ENCODE results near the gene GPR183.

The GPR183 gene

GRCh38 chr13:99290894-99291293 lies 16.3 kb downstream of the GPR183 start:
- DNase-seq (ENCODE audit: extremely low spot score), result no peak
- ChIA-PET CTCF (no interaction called here), POLR2A (no interaction called here)
- no peak for TF ChIP-seq ARNT (IDR thresholded peaks at IDR 0.05)
- TF ChIP-seq SUZ12 (IDR thresholded peaks at IDR 0.05), result no peak
- TF ChIP-seq HDGF (IDR thresholded peaks at IDR 0.05; ENCODE audit: borderline replicate concordance), result no peak
- no peak for TF ChIP-seq NFRKB (IDR thresholded peaks at IDR 0.05)
- no peak for TF ChIP-seq FOXA1 (IDR thresholded peaks at IDR 0.05)
- no peak for TF ChIP-seq FOXM1 (IDR thresholded peaks at IDR 0.05; ENCODE audit: borderline replicate concordance)
- no peak for TF ChIP-seq SP1 (IDR thresholded peaks at IDR 0.05)

- TF ChIP-seq LEF1 (IDR thresholded peaks at IDR 0.05; ENCODE audit: borderline replicate concordance), result no peak
- no peak for TF ChIP-seq HDGF (IDR thresholded peaks at IDR 0.05; ENCODE audit: borderline replicate concordance)
- TF ChIP-seq ZNF384 (IDR thresholded peaks at IDR 0.05), result no peak
- no peak for TF ChIP-seq CTBP1 (IDR thresholded peaks at IDR 0.05; ENCODE audit: borderline replicate concordance)
- no peak for DNase-seq (ENCODE audit: extremely low spot score)
- POLR2A ChIA-PET, result no interaction called here
- CTCF ChIA-PET, result no interaction called here
These were observed 17.4 kb downstream of the GPR183 start for GRCh38 chr13:99289674-99290337.

GRCh38 chr13:99289271-99289670 lies 17.9 kb downstream of the GPR183 start:
- CTCF ChIA-PET, result no interaction called here
- POLR2A ChIA-PET, result no interaction called here
- TF ChIP-seq ZNF384 (IDR thresholded peaks at IDR 0.05) (no peak), NFRKB (IDR thresholded peaks at IDR 0.05) (no peak), FOXM1 (IDR thresholded peaks at IDR 0.05; ENCODE audit: borderline replicate concordance) (no peak), PKNOX1 (IDR thresholded peaks at IDR 0.05) (no peak), HDGF (IDR thresholded peaks at IDR 0.05; ENCODE audit: borderline replicate concordance) (no peak), CTBP1 (IDR thresholded peaks at IDR 0.05; ENCODE audit: borderline replicate concordance) (no peak), ARNT (IDR thresholded peaks at IDR 0.05) (no peak), L3MBTL2 (conservative IDR thresholded peaks at IDR 0.05) (no peak), BHLHE40 (IDR thresholded peaks at IDR 0.05; ENCODE audit: borderline replicate concordance) (no peak), FOXK2 (IDR thresholded peaks at IDR 0.05) (no peak), SP1 (IDR thresholded peaks at IDR 0.05) (no peak), LEF1 (IDR thresholded peaks at IDR 0.05; ENCODE audit: borderline replicate concordance) (no peak)
- DNase-seq (ENCODE audit: extremely low spot score), result no peak

GRCh38 chr13:99288089-99288488 lies 19.1 kb downstream of the GPR183 start:
- ChIA-PET POLR2A (no interaction called here), CTCF (no interaction called here)
- no peak for DNase-seq (ENCODE audit: extremely low spot score)
- no peak for TF ChIP-seq BHLHE40 (IDR thresholded peaks at IDR 0.05; ENCODE audit: borderline replicate concordance)
- TF ChIP-seq FOXA1 (IDR thresholded peaks at IDR 0.05), result no peak
- TF ChIP-seq PKNOX1 (IDR thresholded peaks at IDR 0.05), result no peak
- TF ChIP-seq SUZ12 (IDR thresholded peaks at IDR 0.05), result no peak
- TF ChIP-seq FOXK2 (IDR thresholded peaks at IDR 0.05), result no peak
- no peak for TF ChIP-seq L3MBTL2 (conservative IDR thresholded peaks at IDR 0.05)
- no peak for TF ChIP-seq SP1 (IDR thresholded peaks at IDR 0.05)
- no peak for TF ChIP-seq ARNT (IDR thresholded peaks at IDR 0.05)
- TF ChIP-seq TARDBP (IDR thresholded peaks at IDR 0.05), result no peak
- TF ChIP-seq CTBP1 (IDR thresholded peaks at IDR 0.05; ENCODE audit: borderline replicate concordance), result no peak
- TF ChIP-seq HDGF (IDR thresholded peaks at IDR 0.05; ENCODE audit: borderline replicate concordance), result no peak
- TF ChIP-seq LEF1 (IDR thresholded peaks at IDR 0.05; ENCODE audit: borderline replicate concordance), result no peak
- no peak for TF ChIP-seq FOXM1 (IDR thresholded peaks at IDR 0.05; ENCODE audit: borderline replicate concordance)
- TF ChIP-seq ZNF384 (IDR thresholded peaks at IDR 0.05), result no peak
- TF ChIP-seq NFRKB (IDR thresholded peaks at IDR 0.05), result no peak
- no peak for TF ChIP-seq ELF4 (IDR thresholded peaks at IDR 0.05)

- no peak for TF ChIP-seq FOXM1 (IDR thresholded peaks at IDR 0.05; ENCODE audit: borderline replicate concordance)
- no peak for TF ChIP-seq LEF1 (IDR thresholded peaks at IDR 0.05; ENCODE audit: borderline replicate concordance)
- no peak for TF ChIP-seq NFRKB (IDR thresholded peaks at IDR 0.05)
- no peak for TF ChIP-seq HDGF (IDR thresholded peaks at IDR 0.05; ENCODE audit: borderline replicate concordance)
- TF ChIP-seq BHLHE40 (IDR thresholded peaks at IDR 0.05; ENCODE audit: borderline replicate concordance), result no peak
- TF ChIP-seq CTBP1 (IDR thresholded peaks at IDR 0.05; ENCODE audit: borderline replicate concordance), result no peak
- TF ChIP-seq FOXK2 (IDR thresholded peaks at IDR 0.05), result no peak
- no peak for TF ChIP-seq ELF4 (IDR thresholded peaks at IDR 0.05)
- TF ChIP-seq TARDBP (IDR thresholded peaks at IDR 0.05), result no peak
- TF ChIP-seq L3MBTL2 (conservative IDR thresholded peaks at IDR 0.05), result no peak
- POLR2A ChIA-PET, result no interaction called here
- CTCF ChIA-PET, result no interaction called here
- no peak for DNase-seq (ENCODE audit: extremely low spot score)
These were observed 19.6 kb downstream of the GPR183 start for GRCh38 chr13:99287551-99287950.

GRCh38 chr13:99285432-99286182 lies 21.6 kb downstream of the GPR183 start:
- no peak for DNase-seq (ENCODE audit: extremely low spot score)
- POLR2A ChIA-PET, result no interaction called here
- CTCF ChIA-PET, result interaction anchor here (0.6 kb wide), 1 partner anchor 21 kb away, joined by 10 read pairs; the partner anchor contains the start of gene GPR183
- TF ChIP-seq SUZ12 (IDR thresholded peaks at IDR 0.05), result no peak
- no peak for TF ChIP-seq TARDBP (IDR thresholded peaks at IDR 0.05)
- TF ChIP-seq ZNF384 (IDR thresholded peaks at IDR 0.05), result no peak
- TF ChIP-seq FOXK2 (IDR thresholded peaks at IDR 0.05), result no peak
- TF ChIP-seq FOXA1 (IDR thresholded peaks at IDR 0.05), result no peak
- TF ChIP-seq CTBP1 (IDR thresholded peaks at IDR 0.05; ENCODE audit: borderline replicate concordance), result no peak
- no peak for TF ChIP-seq NFRKB (IDR thresholded peaks at IDR 0.05)
- TF ChIP-seq ELF4 (IDR thresholded peaks at IDR 0.05), result no peak
- TF ChIP-seq ARNT (IDR thresholded peaks at IDR 0.05), result no peak
- TF ChIP-seq SP1 (IDR thresholded peaks at IDR 0.05), result no peak
- TF ChIP-seq BHLHE40 (IDR thresholded peaks at IDR 0.05; ENCODE audit: borderline replicate concordance), result no peak
- TF ChIP-seq L3MBTL2 (conservative IDR thresholded peaks at IDR 0.05), result no peak
- TF ChIP-seq LEF1 (IDR thresholded peaks at IDR 0.05; ENCODE audit: borderline replicate concordance), result no peak

Data from HEK293T (cell line).